Stimulated activated naive CD8-positive, alpha-beta T cell treated with anti-CD3 and anti-CD28 coated beads, Interleukin-15, Interleukin-2, amounts not matched to agents 100 ng/mL and 50 ng/mL, for 24 hours (primary cell): ENCODE results near the gene PACC1.

ENCODE experiments used
- H3K27ac Mint-ChIP-seq: one replicate; pipeline ENCODE4 v1.8.0; 2021; ENCODE audit warnings: mild to moderate bottlenecking, mixed read lengths
- H3K27me3 Mint-ChIP-seq: one replicate; pipeline ENCODE4 v1.8.0; 2021; ENCODE audit warnings: mixed read lengths
- H3K36me3 Mint-ChIP-seq: one replicate; pipeline ENCODE4 v1.8.0; 2021; ENCODE audit warnings: low read depth, mixed read lengths
- H3K4me1 Mint-ChIP-seq: one replicate; pipeline ENCODE4 v1.8.0; 2021; ENCODE audit warnings: low read depth, mixed read lengths
- H3K4me3 Mint-ChIP-seq: one replicate; pipeline ENCODE4 v1.8.0; 2021; ENCODE audit warnings: mild to moderate bottlenecking, mixed read lengths
- H3K9me3 Mint-ChIP-seq: one replicate; pipeline ENCODE4 v1.8.0; 2021; ENCODE audit warnings: mixed read lengths

PACC1 gene

DNA sequence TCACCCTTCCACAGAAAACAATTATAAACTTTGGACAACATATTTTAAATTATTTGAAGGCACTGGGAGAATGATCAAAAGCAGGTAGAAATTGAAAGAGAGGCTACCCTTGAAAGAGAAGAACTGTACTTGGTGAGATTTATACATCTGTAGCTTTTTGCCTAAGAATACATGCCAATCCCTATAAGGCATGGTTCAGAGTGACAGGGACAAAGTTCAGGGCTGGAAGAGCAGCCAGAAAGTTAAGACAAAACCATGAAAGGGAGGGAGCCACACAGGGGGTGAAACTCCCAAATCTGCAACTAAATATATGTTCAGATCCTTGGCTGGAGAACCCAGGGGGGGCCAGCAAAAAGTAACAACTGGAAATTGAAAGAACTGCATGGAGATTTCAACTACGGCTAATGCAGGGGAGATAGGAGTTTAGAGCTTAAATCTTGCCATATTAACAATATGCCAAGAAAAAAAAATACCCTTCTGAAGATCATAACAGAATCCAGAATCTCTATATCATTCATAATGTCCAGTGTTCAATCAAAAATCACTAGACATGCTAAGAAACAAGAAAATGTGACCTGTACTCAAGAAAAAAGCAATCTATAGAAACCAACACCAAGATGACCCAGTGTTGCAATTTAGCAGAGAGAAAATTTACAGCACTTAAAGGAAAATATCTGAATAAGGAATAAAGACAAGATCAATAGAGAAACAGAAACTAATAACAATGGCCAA, 25.5 kb downstream of the PACC1 start:
- no peaks in the 10 kb centered on the region for H3K27me3 Mint-ChIP-seq
- peak overlapping the region; percentile 59 for H3K27ac Mint-ChIP-seq
- peaks cover 12% of the 10 kb centered on the region for H3K9me3 Mint-ChIP-seq
- no peak overlapping the region for H3K4me3 Mint-ChIP-seq
- peaks cover 52% of the 10 kb centered on the region for H3K36me3 Mint-ChIP-seq
- peaks cover 18% of the 10 kb centered on the region for H3K4me1 Mint-ChIP-seq

GRCh38 chr1:212386029-212386428, 28.7 kb downstream of the PACC1 start:
- Mint-ChIP-seq H3K9me3 (peaks cover 7% of the 10 kb centered on the region), H3K27ac (no peak overlapping the region), H3K4me1 (peaks cover 9% of the 10 kb centered on the region), H3K36me3 (peaks cover 45% of the 10 kb centered on the region), H3K4me3 (no peak overlapping the region), H3K27me3 (no peaks in the 10 kb centered on the region)

GRCh38 chr1:212381397-212382035, 33.2 kb downstream of the PACC1 start:
- no peak overlapping the region for H3K4me3 Mint-ChIP-seq
- peaks cover 48% of the 10 kb centered on the region for H3K36me3 Mint-ChIP-seq
- no peaks in the 10 kb centered on the region for H3K4me1 Mint-ChIP-seq
- H3K9me3 Mint-ChIP-seq = no peaks in the 10 kb centered on the region
- H3K27me3 Mint-ChIP-seq = no peaks in the 10 kb centered on the region
- no peak overlapping the region for H3K27ac Mint-ChIP-seq

DNA sequence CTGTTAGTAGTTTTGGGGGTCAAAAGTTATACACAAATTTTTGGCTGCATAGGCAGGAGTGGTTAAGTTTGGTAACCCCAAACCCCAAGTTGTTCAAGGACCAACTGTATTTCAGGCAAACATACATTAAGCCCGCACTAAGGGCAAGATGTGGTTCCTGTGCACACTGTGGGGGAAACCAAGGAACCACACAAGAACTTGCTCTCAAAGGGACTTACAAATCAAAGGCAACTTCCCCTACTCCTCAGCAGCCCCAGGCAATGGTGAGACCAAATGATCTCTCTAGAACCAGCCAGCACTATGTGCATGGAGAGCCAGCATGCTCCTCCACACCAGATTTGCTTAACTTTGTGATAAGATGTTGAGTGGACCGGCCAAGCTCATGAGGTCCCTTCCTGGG, 35.3 kb downstream of the PACC1 start:
- H3K9me3 Mint-ChIP-seq = no peaks in the 10 kb centered on the region
- no peaks in the 10 kb centered on the region for H3K27me3 Mint-ChIP-seq
- peaks cover 43% of the 10 kb centered on the region for H3K36me3 Mint-ChIP-seq
- no peak overlapping the region for H3K27ac Mint-ChIP-seq
- H3K4me3 Mint-ChIP-seq = no peak overlapping the region
- no peaks in the 10 kb centered on the region for H3K4me1 Mint-ChIP-seq

DNA sequence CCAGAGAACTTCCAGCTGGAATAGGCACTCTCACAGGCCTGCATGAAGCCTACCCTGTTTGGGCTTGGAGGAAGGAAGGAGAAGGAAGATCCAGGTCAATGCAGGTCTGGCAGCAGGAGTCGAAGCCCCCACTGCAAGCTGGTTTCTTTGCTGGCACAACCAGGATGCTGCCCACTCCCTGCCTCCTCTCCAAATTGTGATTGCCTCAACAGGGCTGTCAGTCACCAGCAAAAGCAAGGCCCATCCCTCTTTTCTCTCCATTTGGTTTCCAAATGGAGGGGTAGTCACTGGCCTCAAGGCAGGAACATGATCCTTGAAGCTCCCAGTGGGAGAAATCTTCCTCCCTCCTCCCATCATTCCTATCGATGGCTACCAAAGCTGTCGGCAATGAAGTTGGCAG, 37.0 kb downstream of the PACC1 start:
- Mint-ChIP-seq H3K27me3 (no peaks in the 10 kb centered on the region), H3K36me3 (peaks cover 53% of the 10 kb centered on the region), H3K4me1 (no peaks in the 10 kb centered on the region), H3K9me3 (no peaks in the 10 kb centered on the region), H3K27ac (no peak overlapping the region), H3K4me3 (no peak overlapping the region)

- H3K27ac Mint-ChIP-seq = no peak overlapping the region
- no peaks in the 10 kb centered on the region for H3K27me3 Mint-ChIP-seq
- H3K4me3 Mint-ChIP-seq = no peak overlapping the region
- H3K36me3 Mint-ChIP-seq = peaks cover 60% of the 10 kb centered on the region
- no peaks in the 10 kb centered on the region for H3K9me3 Mint-ChIP-seq
- H3K4me1 Mint-ChIP-seq = no peaks in the 10 kb centered on the region
These were observed 38.7 kb downstream of the PACC1 start for GRCh38 chr1:212375986-212376385.

- peaks cover 60% of the 10 kb centered on the region for H3K36me3 Mint-ChIP-seq
- H3K9me3 Mint-ChIP-seq = no peaks in the 10 kb centered on the region
- no peaks in the 10 kb centered on the region for H3K4me1 Mint-ChIP-seq
- H3K27ac Mint-ChIP-seq = no peak overlapping the region
- H3K4me3 Mint-ChIP-seq = no peak overlapping the region
- no peaks in the 10 kb centered on the region for H3K27me3 Mint-ChIP-seq
These were observed 46.6 kb downstream of the PACC1 start for GRCh38 chr1:212368073-212368484.

DNA sequence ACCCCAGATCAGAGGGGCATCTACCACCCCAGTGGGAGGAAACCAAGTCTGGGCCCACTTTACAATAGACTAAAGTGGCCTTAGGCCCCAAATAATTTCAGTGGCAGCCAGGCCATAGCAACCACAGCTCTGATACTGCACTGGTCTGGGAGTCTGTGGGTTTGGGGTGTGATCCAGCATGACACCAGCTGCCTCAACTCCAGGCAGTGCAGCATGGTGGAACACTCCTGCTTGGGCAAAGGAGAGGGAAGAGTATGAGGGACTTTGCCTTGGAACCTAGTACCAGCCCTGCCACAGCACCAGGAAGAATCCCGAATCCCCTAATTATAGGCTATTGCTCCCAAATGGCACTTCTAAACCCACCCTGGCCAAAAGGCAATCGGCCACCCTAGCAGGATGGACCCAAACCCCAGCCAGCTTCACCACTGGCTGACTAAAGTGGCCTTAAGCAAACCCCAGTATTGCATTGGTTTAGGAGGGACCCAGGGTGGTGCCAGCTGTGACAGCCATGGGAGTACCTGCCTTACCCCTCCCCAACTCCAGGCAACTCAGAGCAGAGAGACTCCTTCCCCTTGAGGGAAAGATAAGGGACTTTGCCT, 47.1 kb downstream of the PACC1 start:
- no peak overlapping the region for H3K27ac Mint-ChIP-seq
- no peaks in the 10 kb centered on the region for H3K27me3 Mint-ChIP-seq
- H3K4me3 Mint-ChIP-seq = no peak overlapping the region
- peaks cover 57% of the 10 kb centered on the region for H3K36me3 Mint-ChIP-seq
- no peaks in the 10 kb centered on the region for H3K9me3 Mint-ChIP-seq
- no peaks in the 10 kb centered on the region for H3K4me1 Mint-ChIP-seq

DNA sequence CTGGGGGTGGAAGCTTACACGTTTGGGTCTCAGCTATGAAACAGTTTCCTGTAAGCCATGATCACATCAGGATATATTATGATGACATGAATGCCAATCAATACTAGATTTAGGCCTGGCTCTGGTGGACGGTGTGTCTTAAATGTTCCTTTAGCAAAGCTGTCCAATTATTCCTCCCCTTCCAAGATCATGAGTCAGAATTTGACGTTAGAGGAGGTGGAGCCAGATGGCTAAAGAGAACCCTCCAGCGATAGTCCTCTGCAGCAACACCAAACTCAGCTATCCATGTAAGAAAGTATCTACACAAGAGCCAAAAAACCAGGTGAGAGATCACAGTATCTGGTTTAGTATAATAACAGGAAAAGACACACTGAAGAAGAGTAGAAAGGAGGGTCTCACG, 47.8 kb downstream of the PACC1 start:
- no peaks in the 10 kb centered on the region for H3K27me3 Mint-ChIP-seq
- no peak overlapping the region for H3K4me3 Mint-ChIP-seq
- H3K27ac Mint-ChIP-seq = no peak overlapping the region
- peaks cover 55% of the 10 kb centered on the region for H3K36me3 Mint-ChIP-seq
- H3K9me3 Mint-ChIP-seq = no peaks in the 10 kb centered on the region
- H3K4me1 Mint-ChIP-seq = no peaks in the 10 kb centered on the region

DNA sequence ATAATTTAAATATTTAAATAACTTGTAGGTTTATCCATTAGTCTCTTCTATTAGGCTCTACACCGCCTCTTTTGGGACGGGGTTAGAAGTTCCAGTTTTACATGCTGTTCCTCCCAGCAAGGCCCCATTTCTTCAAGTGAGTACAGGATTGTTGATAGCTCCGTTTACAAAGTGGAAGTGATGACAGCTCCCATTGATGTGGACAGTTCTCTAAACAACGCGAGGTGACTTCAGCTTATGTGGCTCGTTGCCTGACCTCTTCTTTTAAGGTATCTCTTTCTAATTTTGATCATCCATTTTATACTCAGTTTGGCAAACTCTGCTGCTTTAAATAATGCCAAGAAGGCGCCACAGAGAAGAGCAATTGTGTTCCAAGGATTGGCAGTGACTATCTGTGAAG, 49.7 kb downstream of the PACC1 start:
- no peaks in the 10 kb centered on the region for H3K9me3 Mint-ChIP-seq
- H3K4me3 Mint-ChIP-seq = no peak overlapping the region
- peaks cover 49% of the 10 kb centered on the region for H3K36me3 Mint-ChIP-seq
- no peaks in the 10 kb centered on the region for H3K27me3 Mint-ChIP-seq
- peaks cover 5% of the 10 kb centered on the region for H3K4me1 Mint-ChIP-seq
- no peak overlapping the region for H3K27ac Mint-ChIP-seq

- H3K27ac Mint-ChIP-seq = peak overlapping the region; percentile 64
- no peak overlapping the region for H3K4me3 Mint-ChIP-seq
- peaks cover 52% of the 10 kb centered on the region for H3K36me3 Mint-ChIP-seq
- H3K4me1 Mint-ChIP-seq = peaks cover 11% of the 10 kb centered on the region
- H3K27me3 Mint-ChIP-seq = no peaks in the 10 kb centered on the region
- no peaks in the 10 kb centered on the region for H3K9me3 Mint-ChIP-seq
These were observed 54.7 kb downstream of the PACC1 start for GRCh38 chr1:212359794-212360479.

DNA sequence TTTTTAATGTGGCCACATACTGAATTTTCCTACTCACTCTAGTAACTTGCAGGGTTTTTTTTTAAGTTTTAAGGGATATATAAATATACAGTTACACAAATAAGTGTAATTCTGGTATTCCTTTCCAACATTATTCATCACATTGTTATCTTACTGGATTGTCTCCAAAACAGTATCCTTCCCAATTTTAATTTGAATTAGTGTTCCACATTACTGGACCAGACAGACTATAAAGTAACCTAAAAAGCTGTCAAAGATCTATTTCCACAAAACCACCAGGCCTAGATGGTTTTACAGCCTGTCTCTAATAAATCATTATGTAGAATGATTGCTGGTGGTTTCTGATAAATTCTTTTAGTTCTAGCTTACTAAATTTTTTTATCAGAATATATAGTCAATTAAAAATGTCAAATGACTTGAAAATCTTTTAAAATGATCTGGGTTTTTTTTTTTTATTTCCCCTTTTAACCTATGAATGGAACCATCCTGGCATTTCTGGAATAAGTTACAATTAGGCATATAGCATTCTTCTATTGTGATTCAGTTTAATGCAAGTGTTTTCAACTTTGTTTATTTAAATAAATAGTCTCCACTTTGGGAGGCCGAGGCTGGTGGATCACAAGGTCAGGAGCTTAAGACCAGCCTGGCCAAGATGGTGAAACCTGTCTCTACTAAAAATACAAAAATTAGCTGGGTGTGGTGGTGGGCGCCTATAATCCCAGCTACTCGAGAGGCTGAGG, 59.3 kb downstream of the PACC1 start:
- Mint-ChIP-seq H3K4me1 (peaks cover 10% of the 10 kb centered on the region), H3K4me3 (no peak overlapping the region), H3K27ac (no peak overlapping the region), H3K9me3 (no peaks in the 10 kb centered on the region), H3K36me3 (peaks cover 44% of the 10 kb centered on the region), H3K27me3 (no peaks in the 10 kb centered on the region)

GRCh38 chr1:212354464-212354863, 60.2 kb downstream of the PACC1 start:
- Mint-ChIP-seq H3K27ac (no peak overlapping the region), H3K4me3 (no peak overlapping the region), H3K36me3 (peaks cover 39% of the 10 kb centered on the region), H3K27me3 (no peaks in the 10 kb centered on the region), H3K9me3 (no peaks in the 10 kb centered on the region), H3K4me1 (peaks cover under 1% of the 10 kb centered on the region)

DNA sequence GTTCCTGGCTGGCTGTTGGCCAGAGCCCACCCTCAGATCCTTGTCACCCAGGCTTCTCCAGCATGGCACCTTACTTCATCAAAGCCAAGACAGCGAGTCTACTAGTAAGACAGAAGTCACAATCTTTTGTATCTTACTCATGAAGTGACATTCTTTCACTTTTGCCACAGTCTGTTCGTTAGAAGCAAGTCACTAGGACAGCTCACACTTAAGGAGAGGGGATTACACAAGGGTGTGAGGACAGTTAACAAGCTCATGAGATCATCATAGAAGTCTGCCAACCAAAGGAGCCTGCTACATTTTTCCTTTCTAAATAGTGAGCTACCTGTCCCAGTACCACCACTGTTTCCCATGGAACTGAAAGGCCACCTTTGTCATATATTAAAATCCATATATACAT, 61.5 kb downstream of the PACC1 start:
- H3K36me3 Mint-ChIP-seq = peaks cover 31% of the 10 kb centered on the region
- peak overlapping the region; percentile 59 for H3K27ac Mint-ChIP-seq
- H3K4me3 Mint-ChIP-seq = no peak overlapping the region
- H3K9me3 Mint-ChIP-seq = no peaks in the 10 kb centered on the region
- no peaks in the 10 kb centered on the region for H3K27me3 Mint-ChIP-seq
- H3K4me1 Mint-ChIP-seq = no peaks in the 10 kb centered on the region
